Measurements from ENCODE around the gene RNF114.

RNF114 gene

DNA sequence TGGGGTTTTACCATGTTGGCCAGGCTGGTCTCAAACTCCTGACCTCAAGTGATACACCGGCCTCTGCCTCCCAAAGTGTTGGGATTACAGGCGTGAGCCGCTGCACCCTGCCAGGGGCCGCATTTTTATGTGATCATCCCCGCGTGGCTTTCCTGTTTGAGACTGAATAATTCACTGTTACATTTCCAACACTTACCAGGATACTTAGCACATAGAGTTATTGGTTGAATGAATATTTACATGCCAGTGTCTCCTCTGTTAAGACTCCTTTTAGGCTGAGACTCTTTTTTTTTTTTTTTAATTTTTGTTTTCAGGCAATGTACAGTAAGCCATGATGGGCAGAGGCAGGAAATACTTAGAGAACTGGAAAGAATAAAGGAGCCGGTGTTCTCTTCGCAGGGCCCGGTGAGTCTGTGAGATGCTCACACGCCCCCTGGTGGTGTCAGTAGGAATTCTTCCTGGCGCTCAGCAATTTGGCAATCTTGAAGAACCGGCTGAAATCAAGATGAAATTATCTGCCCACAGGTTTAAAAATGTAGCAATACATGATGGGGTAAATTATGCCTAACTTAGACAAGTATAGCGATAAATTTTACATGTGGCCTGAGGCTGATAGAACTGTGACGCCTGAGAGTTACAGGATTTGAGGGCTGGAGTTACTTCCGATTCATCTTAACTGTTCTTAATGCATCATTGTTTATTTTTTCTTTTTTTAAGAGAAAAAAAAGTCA is 7.6 kb upstream of the RNF114 start:
- no peak overlapping the region for H3K4me3 ChIP-seq (ENCODE audit: severe bottlenecking)
- H3K27ac ChIP-seq (ENCODE audit: poor library complexity, severe bottlenecking): no peak overlapping the region
- H3K9me3 ChIP-seq (ENCODE audit: severe bottlenecking): no peaks in the 10 kb centered on the region
- DNase-seq (ENCODE audit: low spot score) (peak; percentile 90), ATAC-seq (ENCODE audit: low read depth) (peak; percentile 89)
- H3K36me3 ChIP-seq (ENCODE audit: low read depth): no peaks in the 10 kb centered on the region
- no peaks in the 10 kb centered on the region for H3K27me3 ChIP-seq (ENCODE audit: insufficient read depth, poor library complexity, severe bottlenecking)
- TF ChIP-seq, protein P1, sequence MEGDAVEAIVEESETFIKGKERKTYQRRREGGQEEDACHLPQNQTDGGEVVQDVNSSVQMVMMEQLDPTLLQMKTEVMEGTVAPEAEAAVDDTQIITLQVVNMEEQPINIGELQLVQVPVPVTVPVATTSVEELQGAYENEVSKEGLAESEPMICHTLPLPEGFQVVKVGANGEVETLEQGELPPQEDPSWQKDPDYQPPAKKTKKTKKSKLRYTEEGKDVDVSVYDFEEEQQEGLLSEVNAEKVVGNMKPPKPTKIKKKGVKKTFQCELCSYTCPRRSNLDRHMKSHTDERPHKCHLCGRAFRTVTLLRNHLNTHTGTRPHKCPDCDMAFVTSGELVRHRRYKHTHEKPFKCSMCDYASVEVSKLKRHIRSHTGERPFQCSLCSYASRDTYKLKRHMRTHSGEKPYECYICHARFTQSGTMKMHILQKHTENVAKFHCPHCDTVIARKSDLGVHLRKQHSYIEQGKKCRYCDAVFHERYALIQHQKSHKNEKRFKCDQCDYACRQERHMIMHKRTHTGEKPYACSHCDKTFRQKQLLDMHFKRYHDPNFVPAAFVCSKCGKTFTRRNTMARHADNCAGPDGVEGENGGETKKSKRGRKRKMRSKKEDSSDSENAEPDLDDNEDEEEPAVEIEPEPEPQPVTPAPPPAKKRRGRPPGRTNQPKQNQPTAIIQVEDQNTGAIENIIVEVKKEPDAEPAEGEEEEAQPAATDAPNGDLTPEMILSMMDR (IDR thresholded peaks at IDR 0.05; ENCODE audit: poor library complexity, severe bottlenecking): peak; percentile 100
- H3K4me1 ChIP-seq (ENCODE audit: insufficient read depth, poor library complexity, severe bottlenecking): no peaks in the 10 kb centered on the region

DNA sequence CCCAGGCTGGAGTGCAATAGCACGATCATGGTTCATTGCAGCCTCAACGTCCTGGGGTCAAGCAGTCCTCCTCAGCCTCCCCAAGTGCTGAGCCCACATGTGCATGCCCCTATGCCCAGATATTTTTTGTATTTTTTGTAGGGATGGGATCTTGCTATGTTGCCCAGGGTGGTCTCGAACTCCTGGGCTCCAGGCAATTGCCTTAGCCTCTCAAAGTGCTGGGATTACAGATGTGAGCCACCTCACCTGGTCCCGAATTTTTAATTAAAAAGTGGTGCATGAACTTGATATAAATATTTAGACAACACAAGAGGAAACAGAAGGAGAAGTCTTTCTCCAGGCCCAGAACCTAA is 7.1 kb upstream of the RNF114 start:
- Histone ChIP-seq H3K9me3 (ENCODE audit: severe bottlenecking) (no peaks in the 10 kb centered on the region), H3K27ac (ENCODE audit: poor library complexity, severe bottlenecking) (no peak overlapping the region), H3K4me1 (ENCODE audit: insufficient read depth, poor library complexity, severe bottlenecking) (no peaks in the 10 kb centered on the region), H3K27me3 (ENCODE audit: insufficient read depth, poor library complexity, severe bottlenecking) (no peaks in the 10 kb centered on the region), H3K36me3 (ENCODE audit: low read depth) (no peaks in the 10 kb centered on the region), H3K4me3 (ENCODE audit: severe bottlenecking) (no peak overlapping the region)
- TF ChIP-seq, protein P1 (IDR thresholded peaks at IDR 0.05; ENCODE audit: poor library complexity, severe bottlenecking): no peak
- no peak for DNase-seq (ENCODE audit: low spot score)
- no peak for ATAC-seq (ENCODE audit: low read depth)

DNA sequence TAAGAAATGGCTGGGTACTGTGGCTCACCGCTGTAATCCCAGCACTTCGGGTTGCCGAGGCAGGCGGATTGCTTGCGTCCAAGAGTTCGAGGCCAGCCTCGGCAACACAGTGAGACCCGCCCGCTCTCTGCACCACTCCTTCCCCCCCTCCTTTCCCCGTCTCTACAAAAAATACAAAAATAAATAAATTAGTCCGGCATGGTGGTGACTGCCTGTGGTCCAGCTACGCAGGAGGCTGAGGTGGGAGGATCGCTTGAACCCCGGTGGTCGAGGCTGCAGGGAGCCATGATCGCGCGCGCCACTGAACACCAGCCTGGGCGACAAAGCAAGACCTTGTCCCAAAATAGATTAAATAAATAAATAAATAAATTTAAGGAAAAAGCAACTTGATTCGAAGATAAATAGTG is 448 bp upstream of the RNF114 start:
- H3K9me3 ChIP-seq (ENCODE audit: severe bottlenecking): no peaks in the 10 kb centered on the region
- peak overlapping the region; percentile 95 for H3K4me3 ChIP-seq (ENCODE audit: severe bottlenecking)
- no peaks in the 10 kb centered on the region for H3K27me3 ChIP-seq (ENCODE audit: insufficient read depth, poor library complexity, severe bottlenecking)
- TF ChIP-seq, protein P1 (IDR thresholded peaks at IDR 0.05; ENCODE audit: poor library complexity, severe bottlenecking): no peak
- no peak for DNase-seq (ENCODE audit: low spot score)
- peaks cover 28% of the 10 kb centered on the region for H3K36me3 ChIP-seq (ENCODE audit: low read depth)
- no peak overlapping the region for H3K27ac ChIP-seq (ENCODE audit: poor library complexity, severe bottlenecking)
- peaks cover 16% of the 10 kb centered on the region for H3K4me1 ChIP-seq (ENCODE audit: insufficient read depth, poor library complexity, severe bottlenecking)
- peak; percentile 0; the same call in 1 of the 3 replicates for ATAC-seq (ENCODE audit: low read depth)

DNA sequence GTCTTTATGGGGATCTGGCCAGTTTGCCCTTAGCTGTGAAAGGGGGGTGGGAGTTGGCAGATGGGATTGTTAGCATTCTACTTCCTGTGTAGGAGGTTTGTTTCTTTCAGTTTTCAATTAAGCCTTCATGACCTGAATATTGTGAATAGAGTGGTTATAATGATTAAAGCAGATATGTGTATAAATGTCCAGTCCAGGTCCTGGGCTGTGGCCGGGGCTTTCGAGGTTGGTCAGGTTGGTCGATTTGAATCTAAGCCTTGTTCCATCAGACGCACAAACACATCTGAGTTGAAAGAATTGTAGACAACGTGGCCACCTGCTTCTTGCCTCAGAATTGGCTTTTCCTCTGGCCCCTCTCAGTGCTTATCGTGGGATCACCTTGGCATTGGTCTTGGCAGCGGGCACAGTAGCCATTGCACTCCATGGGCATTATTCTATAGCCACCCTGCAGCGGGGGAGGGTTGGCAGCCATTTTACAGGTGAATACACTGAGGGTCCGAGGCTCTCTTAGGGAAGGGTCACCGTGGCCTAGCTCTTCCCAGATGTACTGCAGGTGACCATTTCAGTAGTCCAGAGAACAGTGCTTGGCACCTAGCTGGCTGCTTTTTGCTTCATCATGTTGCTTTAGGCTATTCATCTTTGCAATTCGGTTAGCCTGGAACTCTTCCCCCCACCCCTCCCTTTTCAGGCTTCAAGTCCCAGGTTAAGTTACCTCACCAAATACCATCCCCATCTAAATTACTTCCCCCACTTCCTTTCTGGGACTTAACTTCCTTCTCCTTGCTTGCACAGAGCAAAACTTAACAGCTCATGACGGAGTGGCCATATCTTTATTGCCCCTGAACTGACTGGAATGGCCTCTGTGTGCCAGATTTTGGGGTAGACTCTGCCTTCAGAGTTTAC is 1.1 kb downstream of the RNF114 start:
- TF ChIP-seq, protein P1 (IDR thresholded peaks at IDR 0.05; ENCODE audit: poor library complexity, severe bottlenecking): no peak
- H3K27me3 ChIP-seq (ENCODE audit: insufficient read depth, poor library complexity, severe bottlenecking): no peaks in the 10 kb centered on the region
- H3K9me3 ChIP-seq (ENCODE audit: severe bottlenecking): no peaks in the 10 kb centered on the region
- DNase-seq (ENCODE audit: low spot score): no peak
- H3K4me1 ChIP-seq (ENCODE audit: insufficient read depth, poor library complexity, severe bottlenecking): peaks cover 16% of the 10 kb centered on the region
- peak overlapping the region; percentile 95 for H3K4me3 ChIP-seq (ENCODE audit: severe bottlenecking)
- peaks cover 44% of the 10 kb centered on the region for H3K36me3 ChIP-seq (ENCODE audit: low read depth)
- peak overlapping the region; percentile 49 for H3K27ac ChIP-seq (ENCODE audit: poor library complexity, severe bottlenecking)
- ATAC-seq (ENCODE audit: low read depth): peak; percentile 33

All from RWPE2 (cell line).